Measurements from ENCODE around the gene PLXNA3.
A peak's percentile ranks its signal among the peaks of the same experiment; 100 is the strongest.

PLXNA3 gene

DNA sequence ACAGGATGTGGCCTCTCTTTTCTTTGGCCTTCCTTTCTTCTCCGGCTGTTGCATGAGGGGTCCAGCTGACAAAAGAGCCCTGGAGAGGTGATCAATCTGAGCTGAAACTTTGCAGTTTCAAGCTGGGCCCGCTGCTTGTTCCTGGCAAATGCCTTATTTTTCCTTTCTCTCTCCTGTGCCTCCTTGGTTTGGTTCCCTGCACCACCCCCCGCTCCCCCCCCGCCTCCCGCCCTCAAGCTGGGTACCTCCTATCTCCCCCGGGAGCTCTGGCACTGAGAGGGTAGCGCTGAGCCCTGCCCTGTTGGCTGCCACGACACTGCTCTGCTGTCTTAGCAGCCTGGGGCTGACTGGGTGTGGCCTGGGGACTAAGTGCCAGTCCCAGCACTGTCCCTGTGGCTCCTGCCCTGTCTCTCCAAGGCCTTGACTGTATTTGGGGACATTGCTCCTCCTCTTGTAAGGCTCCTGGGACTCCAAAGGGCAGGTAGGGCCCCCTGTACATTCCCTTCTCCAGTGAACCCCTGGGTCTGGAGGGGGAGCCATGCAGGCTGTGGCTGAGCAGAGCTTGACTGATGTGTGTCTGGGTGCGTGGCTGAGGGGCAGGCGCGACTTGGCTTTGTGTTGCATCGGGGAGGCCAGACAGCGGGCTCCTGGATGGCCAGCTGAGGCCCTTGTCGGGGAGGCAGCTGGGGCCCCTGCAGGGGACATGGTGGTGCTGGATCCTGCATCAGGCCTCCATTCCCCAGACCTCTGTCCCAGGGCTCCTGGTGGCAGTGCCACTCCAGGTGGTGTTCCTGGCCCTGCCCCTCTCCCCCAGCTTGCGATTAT lies 1.1 kb downstream of the PLXNA3 start:
- no peak for TF ChIP-seq CTCF (IDR thresholded peaks at IDR 0.05; ENCODE audit: insufficient read depth, low read depth, low read length, missing control alignments)
- DNase-seq (ENCODE audit: low read depth), result peak; percentile 17
- H3K4me3 ChIP-seq (ENCODE audit: low read length), result peak overlapping the region; percentile 60

GRCh38 chrX:154459832-154460231 lies 1.8 kb downstream of the PLXNA3 start:
- no peak for TF ChIP-seq CTCF (IDR thresholded peaks at IDR 0.05; ENCODE audit: insufficient read depth, low read depth, low read length, missing control alignments)
- peak overlapping the region; percentile 60 for H3K4me3 ChIP-seq (ENCODE audit: low read length)
- no peak for DNase-seq (ENCODE audit: low read depth)

GRCh38 chrX:154460326-154460725 lies 2.2 kb downstream of the PLXNA3 start:
- DNase-seq (ENCODE audit: low read depth), result no peak
- no peak overlapping the region for H3K4me3 ChIP-seq (ENCODE audit: low read length)
- TF ChIP-seq CTCF (IDR thresholded peaks at IDR 0.05; ENCODE audit: insufficient read depth, low read depth, low read length, missing control alignments), result peak; percentile 23

DNA sequence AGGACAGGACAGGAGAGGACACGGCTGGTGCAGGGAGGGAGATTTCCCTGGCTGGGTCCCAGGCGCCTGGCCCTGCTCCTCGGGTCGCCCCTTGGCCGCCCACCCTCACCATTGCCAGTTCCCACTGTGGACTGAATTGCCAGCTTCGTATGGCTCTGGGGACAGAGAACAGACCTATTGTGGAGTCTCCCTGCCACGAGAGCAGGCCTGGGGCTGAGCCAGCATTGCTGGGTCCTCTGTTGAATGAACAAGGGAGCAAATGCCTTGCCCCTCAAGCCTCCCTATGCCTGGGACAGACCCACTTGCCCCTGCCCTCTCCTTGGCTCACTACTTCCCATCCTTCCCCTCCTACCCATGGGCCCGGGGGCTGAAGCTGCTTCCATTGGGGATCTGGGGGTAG lies 4.3 kb downstream of the PLXNA3 start:
- DNase-seq (ENCODE audit: low read depth), result no peak
- TF ChIP-seq CTCF (IDR thresholded peaks at IDR 0.05; ENCODE audit: insufficient read depth, low read depth, low read length, missing control alignments), result no peak

DNA sequence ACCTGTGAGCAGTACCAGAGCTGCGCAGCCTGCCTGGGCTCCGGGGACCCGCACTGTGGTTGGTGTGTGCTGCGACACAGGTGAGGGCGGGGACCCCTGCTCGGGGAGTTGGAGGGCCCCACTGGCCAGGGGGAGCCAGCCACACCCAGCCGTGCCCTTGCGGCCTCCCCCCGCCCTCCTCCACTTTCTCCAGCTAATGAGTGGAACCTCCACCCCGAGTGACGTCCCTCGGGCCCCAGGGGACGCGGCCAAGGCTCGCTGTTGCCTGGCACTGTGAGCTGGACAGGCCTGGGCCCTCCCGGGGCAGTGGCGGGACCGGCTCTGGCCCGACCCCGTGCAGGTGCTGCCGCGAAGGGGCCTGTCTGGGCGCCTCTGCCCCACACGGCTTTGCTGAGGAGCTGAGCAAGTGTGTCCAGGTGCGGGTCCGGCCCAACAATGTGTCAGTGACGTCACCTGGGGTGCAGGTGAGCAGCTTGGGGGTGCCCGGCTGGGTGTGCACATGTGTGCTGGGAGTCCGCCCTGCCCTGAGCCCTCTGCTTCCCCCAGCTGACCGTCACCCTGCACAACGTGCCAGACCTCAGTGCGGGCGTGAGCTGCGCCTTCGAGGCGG lies 5.6 kb downstream of the PLXNA3 start:
- no peak overlapping the region for H3K4me3 ChIP-seq (ENCODE audit: low read length)
- DNase-seq (ENCODE audit: low read depth), result no peak
- no peak for TF ChIP-seq CTCF (IDR thresholded peaks at IDR 0.05; ENCODE audit: insufficient read depth, low read depth, low read length, missing control alignments)

More for the DNA sequence above, 4.3 kb downstream of the PLXNA3 start:
- no peak overlapping the region for H3K4me3 ChIP-seq (ENCODE audit: low read length)

DNA sequence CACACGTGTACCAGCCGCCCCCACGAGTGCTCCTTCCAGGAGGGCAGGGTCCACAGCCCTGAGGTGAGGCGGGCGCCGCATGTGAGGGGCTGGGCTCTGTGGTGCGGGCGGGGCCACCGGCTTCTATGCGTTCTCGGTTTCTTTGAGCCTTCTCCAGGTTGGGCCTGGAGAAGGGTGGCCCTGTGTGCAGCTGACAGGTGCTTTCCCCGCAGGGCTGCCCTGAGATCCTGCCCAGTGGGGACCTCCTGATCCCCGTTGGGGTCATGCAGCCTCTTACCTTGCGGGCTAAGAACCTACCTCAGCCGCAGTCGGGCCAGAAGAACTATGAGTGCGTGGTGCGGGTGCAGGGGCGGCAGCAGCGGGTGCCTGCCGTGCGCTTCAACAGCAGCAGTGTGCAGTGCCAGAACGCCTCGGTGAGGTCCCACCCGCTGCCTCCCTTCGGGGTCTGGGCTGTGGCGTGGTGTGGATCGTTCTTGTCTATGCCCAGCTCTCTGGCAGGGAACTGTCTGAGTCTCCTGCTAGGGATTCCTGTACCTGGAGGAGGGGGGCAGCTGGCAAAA lies 6.8 kb downstream of the PLXNA3 start:
- H3K4me3 ChIP-seq (ENCODE audit: low read length), result no peak overlapping the region
- no peak for TF ChIP-seq CTCF (IDR thresholded peaks at IDR 0.05; ENCODE audit: insufficient read depth, low read depth, low read length, missing control alignments)
- no peak for DNase-seq (ENCODE audit: low read depth)

All from epithelial cell of esophagus (primary cell).